ENCODE results near the gene ATP11B. TPM values are rescaled to one million over a fixed set of nuclear protein-coding genes. Genes with fewer than 3 reads are reported as not detected.

The ATP11B gene
- total and polyA plus RNA-seq, 2 experiments from 2014 or later = 5.8 to 24.7 TPM

GRCh38 chr3:182970811-182971418 lies 177.6 kb downstream of the ATP11B start:
- H4K20me1 ChIP-seq (replicated peaks; ENCODE audit: insufficient read depth) = peaks cover 9% of the 10 kb centered on the region; the same call in 1 of the 2 replicates

More at GRCh38 chr3:182970811-182971418, 177.6 kb downstream of the ATP11B start:
- no peak for ATAC-seq
- H3K27me3 Mint-ChIP-seq (ENCODE audit: insufficient read depth, low read depth, poor library complexity) = peaks cover 2% of the 10 kb centered on the region
- peak overlapping the region; percentile 87 for H3K27ac Mint-ChIP-seq
- H3K36me3 Mint-ChIP-seq (ENCODE audit: low read depth) = no peaks in the 10 kb centered on the region
- Histone ChIP-seq H3K27ac (ENCODE audit: low read depth) (no peak overlapping the region), H2AFZ (no peak overlapping the region), H3K4me2 (no peak overlapping the region), H3K27me3 (ENCODE audit: insufficient read depth) (no peaks in the 10 kb centered on the region), H3F3A (replicated peaks; ENCODE audit: low read depth) (no peaks in the 10 kb centered on the region), H3K4me1 (ENCODE audit: insufficient read depth) (peaks cover 29% of the 10 kb centered on the region), H3K79me2 (replicated peaks; ENCODE audit: insufficient read depth) (peaks cover 100% of the 10 kb centered on the region), H3K36me3 (ENCODE audit: insufficient read depth) (no peaks in the 10 kb centered on the region), H3K9me2 (ENCODE audit: insufficient read depth) (no peaks in the 10 kb centered on the region), H3K4me3 (no peak overlapping the region)
- TF ChIP-seq JUNB (IDR thresholded peaks at IDR 0.05; ENCODE audit: unreplicated experiment) (no peak), ZNF114 (CRISPR knock-in tag; IDR thresholded peaks at IDR 0.05) (no peak), POLR2AphosphoS5 (IDR thresholded peaks at IDR 0.05; ENCODE audit: low read depth) (no peak), CREB1 (CRISPR knock-in tag; IDR thresholded peaks at IDR 0.05; ENCODE audit: low read depth) (no peak), ETS1 (IDR thresholded peaks at IDR 0.05) (no peak), EZH2phosphoT487 (IDR thresholded peaks at IDR 0.05; ENCODE audit: unreplicated experiment) (no peak), EZH2 (IDR thresholded peaks at IDR 0.05; ENCODE audit: low read depth, unreplicated experiment) (no peak)
- TF ChIP-seq, protein P1, sequence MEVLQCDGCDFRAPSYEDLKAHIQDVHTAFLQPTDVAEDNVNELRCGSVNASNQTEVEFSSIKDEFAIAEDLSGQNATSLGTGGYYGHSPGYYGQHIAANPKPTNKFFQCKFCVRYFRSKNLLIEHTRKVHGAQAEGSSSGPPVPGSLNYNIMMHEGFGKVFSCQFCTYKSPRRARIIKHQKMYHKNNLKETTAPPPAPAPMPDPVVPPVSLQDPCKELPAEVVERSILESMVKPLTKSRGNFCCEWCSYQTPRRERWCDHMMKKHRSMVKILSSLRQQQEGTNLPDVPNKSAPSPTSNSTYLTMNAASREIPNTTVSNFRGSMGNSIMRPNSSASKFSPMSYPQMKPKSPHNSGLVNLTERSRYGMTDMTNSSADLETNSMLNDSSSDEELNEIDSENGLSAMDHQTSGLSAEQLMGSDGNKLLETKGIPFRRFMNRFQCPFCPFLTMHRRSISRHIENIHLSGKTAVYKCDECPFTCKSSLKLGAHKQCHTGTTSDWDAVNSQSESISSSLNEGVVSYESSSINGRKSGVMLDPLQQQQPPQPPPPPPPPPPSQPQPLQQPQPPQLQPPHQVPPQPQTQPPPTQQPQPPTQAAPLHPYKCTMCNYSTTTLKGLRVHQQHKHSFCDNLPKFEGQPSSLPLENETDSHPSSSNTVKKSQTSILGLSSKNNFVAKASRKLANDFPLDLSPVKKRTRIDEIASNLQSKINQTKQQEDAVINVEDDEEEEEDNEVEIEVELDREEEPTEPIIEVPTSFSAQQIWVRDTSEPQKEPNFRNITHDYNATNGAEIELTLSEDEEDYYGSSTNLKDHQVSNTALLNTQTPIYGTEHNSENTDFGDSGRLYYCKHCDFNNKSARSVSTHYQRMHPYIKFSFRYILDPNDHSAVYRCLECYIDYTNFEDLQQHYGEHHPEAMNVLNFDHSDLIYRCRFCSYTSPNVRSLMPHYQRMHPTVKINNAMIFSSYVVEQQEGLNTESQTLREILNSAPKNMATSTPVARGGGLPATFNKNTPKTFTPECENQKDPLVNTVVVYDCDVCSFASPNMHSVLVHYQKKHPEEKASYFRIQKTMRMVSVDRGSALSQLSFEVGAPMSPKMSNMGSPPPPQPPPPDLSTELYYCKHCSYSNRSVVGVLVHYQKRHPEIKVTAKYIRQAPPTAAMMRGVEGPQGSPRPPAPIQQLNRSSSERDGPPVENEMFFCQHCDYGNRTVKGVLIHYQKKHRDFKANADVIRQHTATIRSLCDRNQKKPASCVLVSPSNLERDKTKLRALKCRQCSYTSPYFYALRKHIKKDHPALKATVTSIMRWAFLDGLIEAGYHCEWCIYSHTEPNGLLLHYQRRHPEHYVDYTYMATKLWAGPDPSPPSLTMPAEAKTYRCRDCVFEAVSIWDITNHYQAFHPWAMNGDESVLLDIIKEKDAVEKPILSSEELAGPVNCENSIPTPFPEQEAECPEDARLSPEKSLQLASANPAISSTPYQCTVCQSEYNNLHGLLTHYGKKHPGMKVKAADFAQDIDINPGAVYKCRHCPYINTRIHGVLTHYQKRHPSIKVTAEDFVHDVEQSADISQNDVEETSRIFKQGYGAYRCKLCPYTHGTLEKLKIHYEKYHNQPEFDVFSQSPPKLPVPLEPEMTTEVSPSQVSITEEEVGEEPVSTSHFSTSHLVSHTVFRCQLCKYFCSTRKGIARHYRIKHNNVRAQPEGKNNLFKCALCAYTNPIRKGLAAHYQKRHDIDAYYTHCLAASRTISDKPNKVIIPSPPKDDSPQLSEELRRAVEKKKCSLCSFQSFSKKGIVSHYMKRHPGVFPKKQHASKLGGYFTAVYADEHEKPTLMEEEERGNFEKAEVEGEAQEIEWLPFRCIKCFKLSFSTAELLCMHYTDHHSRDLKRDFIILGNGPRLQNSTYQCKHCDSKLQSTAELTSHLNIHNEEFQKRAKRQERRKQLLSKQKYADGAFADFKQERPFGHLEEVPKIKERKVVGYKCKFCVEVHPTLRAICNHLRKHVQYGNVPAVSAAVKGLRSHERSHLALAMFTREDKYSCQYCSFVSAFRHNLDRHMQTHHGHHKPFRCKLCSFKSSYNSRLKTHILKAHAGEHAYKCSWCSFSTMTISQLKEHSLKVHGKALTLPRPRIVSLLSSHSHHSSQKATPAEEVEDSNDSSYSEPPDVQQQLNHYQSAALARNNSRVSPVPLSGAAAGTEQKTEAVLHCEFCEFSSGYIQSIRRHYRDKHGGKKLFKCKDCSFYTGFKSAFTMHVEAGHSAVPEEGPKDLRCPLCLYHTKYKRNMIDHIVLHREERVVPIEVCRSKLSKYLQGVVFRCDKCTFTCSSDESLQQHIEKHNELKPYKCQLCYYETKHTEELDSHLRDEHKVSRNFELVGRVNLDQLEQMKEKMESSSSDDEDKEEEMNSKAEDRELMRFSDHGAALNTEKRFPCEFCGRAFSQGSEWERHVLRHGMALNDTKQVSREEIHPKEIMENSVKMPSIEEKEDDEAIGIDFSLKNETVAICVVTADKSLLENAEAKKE (CRISPR knock-in tag; IDR thresholded peaks at IDR 0.05) = no peak
- TF ChIP-seq, protein P2, sequence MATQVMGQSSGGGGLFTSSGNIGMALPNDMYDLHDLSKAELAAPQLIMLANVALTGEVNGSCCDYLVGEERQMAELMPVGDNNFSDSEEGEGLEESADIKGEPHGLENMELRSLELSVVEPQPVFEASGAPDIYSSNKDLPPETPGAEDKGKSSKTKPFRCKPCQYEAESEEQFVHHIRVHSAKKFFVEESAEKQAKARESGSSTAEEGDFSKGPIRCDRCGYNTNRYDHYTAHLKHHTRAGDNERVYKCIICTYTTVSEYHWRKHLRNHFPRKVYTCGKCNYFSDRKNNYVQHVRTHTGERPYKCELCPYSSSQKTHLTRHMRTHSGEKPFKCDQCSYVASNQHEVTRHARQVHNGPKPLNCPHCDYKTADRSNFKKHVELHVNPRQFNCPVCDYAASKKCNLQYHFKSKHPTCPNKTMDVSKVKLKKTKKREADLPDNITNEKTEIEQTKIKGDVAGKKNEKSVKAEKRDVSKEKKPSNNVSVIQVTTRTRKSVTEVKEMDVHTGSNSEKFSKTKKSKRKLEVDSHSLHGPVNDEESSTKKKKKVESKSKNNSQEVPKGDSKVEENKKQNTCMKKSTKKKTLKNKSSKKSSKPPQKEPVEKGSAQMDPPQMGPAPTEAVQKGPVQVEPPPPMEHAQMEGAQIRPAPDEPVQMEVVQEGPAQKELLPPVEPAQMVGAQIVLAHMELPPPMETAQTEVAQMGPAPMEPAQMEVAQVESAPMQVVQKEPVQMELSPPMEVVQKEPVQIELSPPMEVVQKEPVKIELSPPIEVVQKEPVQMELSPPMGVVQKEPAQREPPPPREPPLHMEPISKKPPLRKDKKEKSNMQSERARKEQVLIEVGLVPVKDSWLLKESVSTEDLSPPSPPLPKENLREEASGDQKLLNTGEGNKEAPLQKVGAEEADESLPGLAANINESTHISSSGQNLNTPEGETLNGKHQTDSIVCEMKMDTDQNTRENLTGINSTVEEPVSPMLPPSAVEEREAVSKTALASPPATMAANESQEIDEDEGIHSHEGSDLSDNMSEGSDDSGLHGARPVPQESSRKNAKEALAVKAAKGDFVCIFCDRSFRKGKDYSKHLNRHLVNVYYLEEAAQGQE (IDR thresholded peaks at IDR 0.05; ENCODE audit: unreplicated experiment) = no peak
- peaks cover 49% of the 10 kb centered on the region for H3K4me1 Mint-ChIP-seq
- no peak overlapping the region for H3K4me3 Mint-ChIP-seq
- DNase-seq (ENCODE audit: low spot score) = no peak
- H3K9me3 Mint-ChIP-seq = no peaks in the 10 kb centered on the region
